Measurements from ENCODE around the gene ADAMTSL3. TPM values are rescaled to one million over a fixed set of nuclear protein-coding genes. Genes with fewer than 3 reads are reported as not detected.
A peak's percentile ranks its signal among the peaks of the same experiment; 100 is the strongest.

Gene ADAMTSL3
- total and polyA plus RNA-seq, 2 donors (not counting 1 experiment from before 2014, with no cell fraction given), result 0.14 to 0.17 TPM

GRCh38 chr15:83762367-83762766 is 108.4 kb downstream of the ADAMTSL3 start:
- no peaks in the 10 kb centered on the region for H3K79me2 ChIP-seq (ENCODE audit: control insufficient read depth, insufficient read depth, low read length)
- no peak overlapping the region for H2AFZ ChIP-seq (ENCODE audit: low read length)
- H3K27me3 ChIP-seq (ENCODE audit: control insufficient read depth, insufficient read depth, low read length), result no peaks in the 10 kb centered on the region
- H3K4me1 ChIP-seq (ENCODE audit: control insufficient read depth, extremely low read depth, insufficient read depth, low read length), result no peaks in the 10 kb centered on the region
- TF ChIP-seq CTCF (conservative IDR thresholded peaks at IDR 0.05 in 1 of 2, IDR thresholded peaks at IDR 0.05 in 1 of 2; ENCODE audit: low read depth in 1 of 2, low read length in 2 of 2) (no peak), EZH2 (IDR thresholded peaks at IDR 0.05; ENCODE audit: low read length, missing control alignments) (no peak)
- H3K9me3 ChIP-seq (ENCODE audit: control insufficient read depth, insufficient read depth, low read depth, low read length), result no peaks in the 10 kb centered on the region
- H3K27ac ChIP-seq (ENCODE audit: insufficient read depth, low read length), result no peak overlapping the region
- no peaks in the 10 kb centered on the region for H3K36me3 ChIP-seq (ENCODE audit: control insufficient read depth, insufficient read depth, low read length)
- no peak overlapping the region for H3K4me2 ChIP-seq (ENCODE audit: extremely low read depth, insufficient read depth, low read length)
- no peaks in the 10 kb centered on the region for H4K20me1 ChIP-seq (ENCODE audit: control insufficient read depth, extremely low read depth, insufficient read depth, low read length)
- DNase-seq (ENCODE audit: low read depth in 2 of 2), result no peak
- H3K4me3 ChIP-seq (replicated peaks in 1 of 4; ENCODE audit: control extremely low read depth in 1 of 4, insufficient read depth in 1 of 4, low read depth in 3 of 4, low read length in 4 of 4), result no peak overlapping the region
- no peak overlapping the region for H3K9ac ChIP-seq (ENCODE audit: insufficient read depth, low read length)

- Histone ChIP-seq H3K4me3 (replicated peaks in 1 of 4; ENCODE audit: control extremely low read depth in 1 of 4, insufficient read depth in 1 of 4, low read depth in 3 of 4, low read length in 4 of 4) (no peak overlapping the region), H3K9me3 (ENCODE audit: control insufficient read depth, insufficient read depth, low read depth, low read length) (no peaks in the 10 kb centered on the region), H2AFZ (ENCODE audit: low read length) (no peak overlapping the region), H4K20me1 (ENCODE audit: control insufficient read depth, extremely low read depth, insufficient read depth, low read length) (no peaks in the 10 kb centered on the region), H3K79me2 (ENCODE audit: control insufficient read depth, insufficient read depth, low read length) (no peaks in the 10 kb centered on the region), H3K4me2 (ENCODE audit: extremely low read depth, insufficient read depth, low read length) (no peak overlapping the region), H3K27ac (ENCODE audit: insufficient read depth, low read length) (no peak overlapping the region), H3K9ac (ENCODE audit: insufficient read depth, low read length) (no peak overlapping the region), H3K27me3 (ENCODE audit: control insufficient read depth, insufficient read depth, low read length) (no peaks in the 10 kb centered on the region), H3K4me1 (ENCODE audit: control insufficient read depth, extremely low read depth, insufficient read depth, low read length) (no peaks in the 10 kb centered on the region), H3K36me3 (ENCODE audit: control insufficient read depth, insufficient read depth, low read length) (no peaks in the 10 kb centered on the region)
- TF ChIP-seq CTCF (conservative IDR thresholded peaks at IDR 0.05 in 1 of 2, IDR thresholded peaks at IDR 0.05 in 1 of 2; ENCODE audit: low read depth in 1 of 2, low read length in 2 of 2) (no peak), EZH2 (IDR thresholded peaks at IDR 0.05; ENCODE audit: low read length, missing control alignments) (no peak)
- peak in 1 of 2 donors; percentile 9 for DNase-seq (ENCODE audit: low read depth in 2 of 2)
Observed at GRCh38 chr15:83764201-83764838, 110.4 kb downstream of the ADAMTSL3 start.

- no peaks in the 10 kb centered on the region for H3K27me3 ChIP-seq (ENCODE audit: control insufficient read depth, insufficient read depth, low read length)
- H3K4me3 ChIP-seq (replicated peaks in 1 of 4; ENCODE audit: control extremely low read depth in 1 of 4, insufficient read depth in 1 of 4, low read depth in 3 of 4, low read length in 4 of 4), result no peak overlapping the region
- no peaks in the 10 kb centered on the region for H3K9me3 ChIP-seq (ENCODE audit: control insufficient read depth, insufficient read depth, low read depth, low read length)
- no peak overlapping the region for H3K4me2 ChIP-seq (ENCODE audit: extremely low read depth, insufficient read depth, low read length)
- H4K20me1 ChIP-seq (ENCODE audit: control insufficient read depth, extremely low read depth, insufficient read depth, low read length), result no peaks in the 10 kb centered on the region
- no peak overlapping the region for H3K27ac ChIP-seq (ENCODE audit: insufficient read depth, low read length)
- no peaks in the 10 kb centered on the region for H3K4me1 ChIP-seq (ENCODE audit: control insufficient read depth, extremely low read depth, insufficient read depth, low read length)
- peak; percentile 7 to 71 for DNase-seq (ENCODE audit: low read depth in 2 of 2)
- no peak overlapping the region for H2AFZ ChIP-seq (ENCODE audit: low read length)
- H3K9ac ChIP-seq (ENCODE audit: insufficient read depth, low read length), result no peak overlapping the region
- no peaks in the 10 kb centered on the region for H3K36me3 ChIP-seq (ENCODE audit: control insufficient read depth, insufficient read depth, low read length)
- no peak for TF ChIP-seq CTCF (conservative IDR thresholded peaks at IDR 0.05 in 1 of 2, IDR thresholded peaks at IDR 0.05 in 1 of 2; ENCODE audit: low read depth in 1 of 2, low read length in 2 of 2)
- TF ChIP-seq EZH2 (IDR thresholded peaks at IDR 0.05; ENCODE audit: low read length, missing control alignments), result no peak
- no peaks in the 10 kb centered on the region for H3K79me2 ChIP-seq (ENCODE audit: control insufficient read depth, insufficient read depth, low read length)
Observed at GRCh38 chr15:83766339-83766738, 112.4 kb downstream of the ADAMTSL3 start.
